ENCODE data around the gene IPO4. TPM values are rescaled to one million over a fixed set of nuclear protein-coding genes. Genes with fewer than 3 reads are reported as not detected.

Gene IPO4
- total and polyA plus RNA-seq, 2 of the 4 experiments (the other 2 are of a cell fraction): 37.6 to 39.4 TPM

- DNase-seq (no peak), ATAC-seq (ENCODE audit: low read depth) (no peak)
- Histone ChIP-seq H3K9me3 (ENCODE audit: control insufficient read depth, insufficient read depth, low read length) (no peaks in the 10 kb centered on the region), H3K4me1 (ENCODE audit: control insufficient read depth, insufficient read depth, low read length) (peaks cover 8% of the 10 kb centered on the region), H4K8ac (ENCODE audit: low read depth in 2 of 2, low read length in 2 of 2) (no peak overlapping the region), H3K56ac (ENCODE audit: extremely low read depth, insufficient read depth, low read length) (no peak overlapping the region), H2BK120ac (ENCODE audit: low read depth, low read length) (no peak overlapping the region), H3K4me3 (ENCODE audit: insufficient read depth, low read depth, low read length) (no peak overlapping the region), H2AK9ac (replicated peaks; ENCODE audit: low read depth, low read length, poor library complexity) (peak overlapping the region; percentile 72), H3K23ac (ENCODE audit: low read depth, low read length) (no peak overlapping the region), H2BK5ac (ENCODE audit: low read depth, low read length, poor library complexity, severe bottlenecking) (no peak overlapping the region), H3K14ac (replicated peaks; ENCODE audit: low read depth, low read length) (no peak overlapping the region), H3K4me2 (ENCODE audit: low read depth, low read length) (no peak overlapping the region), H3K4ac (ENCODE audit: low read depth, low read length) (no peak overlapping the region), H3K79me1 (ENCODE audit: low read depth in 1 of 2, low read length in 2 of 2) (peaks cover 32 to 45% of the 10 kb centered on the region in 2 experiments), H3K9ac (ENCODE audit: low read depth, low read length) (no peak overlapping the region), H4K5ac (ENCODE audit: low read depth, low read length) (no peak overlapping the region), H3K27ac (ENCODE audit: insufficient read depth, low read length) (no peak overlapping the region), H2BK20ac (ENCODE audit: low read depth, low read length) (no peak overlapping the region), H3K9me1 (ENCODE audit: insufficient read depth, low read length) (peaks cover 11% of the 10 kb centered on the region; the same call in 1 of the 2 replicates), H2AK5ac (ENCODE audit: low read depth, low read length) (no peak overlapping the region), H2BK15ac (ENCODE audit: low read depth, low read length) (no peak overlapping the region), H3K27me3 (ENCODE audit: control insufficient read depth, insufficient read depth, low read length) (no peaks in the 10 kb centered on the region), H4K91ac (ENCODE audit: insufficient read depth, low read depth, low read length) (no peak overlapping the region), H4K20me1 (ENCODE audit: insufficient read depth, low read length) (no peaks in the 10 kb centered on the region; the same call in 1 of the 2 replicates), H3K36me3 (ENCODE audit: control insufficient read depth, insufficient read depth, low read length) (peaks cover 12% of the 10 kb centered on the region), H3K18ac (ENCODE audit: low read depth, low read length) (no peak overlapping the region), H2AFZ (replicated peaks; ENCODE audit: low read length, poor library complexity) (no peak overlapping the region)
- intact Hi-C loops (cut with micrococcal nuclease): no loop called here
- in situ Hi-C loops (cut with MboI; ENCODE audit: low sequenced_read_pairs): no loop called here
- ChIA-PET POLR2A (ENCODE audit: unreplicated experiment) (no interaction called here), CTCF (no interaction called here)
- dilution Hi-C loops (cut with HindIII; ENCODE audit: low sequenced_read_pairs, unreplicated experiment): no loop called here
- WGBS, 2 experiments (ENCODE audit: extremely low coverage in 2 of 2, insufficient read length in 1 of 2): 93% methylated on average over 3 of the region's 7 CpGs; no CpG with 5 or more reads in 1 of the 2 experiments
- BruUV-seq (replicated peaks): no TSS peak
- TF ChIP-seq FOS (IDR thresholded peaks at IDR 0.05; ENCODE audit: low read depth, low read length): no peak
- no peak for TF ChIP-seq POLR2A (IDR thresholded peaks at IDR 0.05; ENCODE audit: low read depth, low read length)
- TF ChIP-seq RAD21 (IDR thresholded peaks at IDR 0.05; ENCODE audit: low read length): no peak
- TF ChIP-seq MXI1 (IDR thresholded peaks at IDR 0.05; ENCODE audit: borderline replicate concordance, low read depth, low read length): no peak
- no peak for TF ChIP-seq ELK1 (IDR thresholded peaks at IDR 0.05; ENCODE audit: borderline replicate concordance, low read depth, low read length)
- TF ChIP-seq SMC3 (IDR thresholded peaks at IDR 0.05; ENCODE audit: low read depth, low read length): no peak
These were observed 10.4 kb upstream of the IPO4 start for GRCh38 chr14:24198814-24199524.
